HG03565 (cell line): ENCODE measurements around the gene MPDU1.
"Not testable (repeated sequence)": the region's sequence is repeated elsewhere in the genome, so short reads cannot be mapped to it uniquely, and the experiment has no call there.

Experiments used
- ATAC-seq: cut with Tn5 transposase; IDR thresholded peaks from one replicate; pipeline ENCODE4 v1.9.1; 2021; ENCODE audit warnings: mild to moderate bottlenecking, moderate library complexity; ENCODE audit not compliant: unreplicated experiment

MPDU1 gene

GRCh38 chr17:7579834-7580603, 3.6 kb upstream of the MPDU1 start:
- no peak for ATAC-seq

GRCh38 chr17:7580604-7581575, 2.8 kb upstream of the MPDU1 start:
- no peak for ATAC-seq

GRCh38 chr17:7582396-7583252, 1.0 kb upstream of the MPDU1 start:
- no peak for ATAC-seq

GRCh38 chr17:7586673-7587419, 3.2 kb downstream of the MPDU1 start:
- ATAC-seq: no peak

GRCh38 chr17:7587420-7588151, 3.9 kb downstream of the MPDU1 start:
- ATAC-seq: no peak

- ATAC-seq: no peak
Measured at GRCh38 chr17:7588553-7589203, 5.0 kb downstream of the MPDU1 start.

GRCh38 chr17:7589204-7589868, 5.7 kb downstream of the MPDU1 start:
- ATAC-seq: no peak

GRCh38 chr17:7589891-7590691, 6.4 kb downstream of the MPDU1 start, which contains the start of gene SOX15:
Gene SOX15, minus strand, starts transcription at chr17:7590094. Its CDS starts 418 bp downstream, at chr17:7589676.
- ATAC-seq: no peak

GRCh38 chr17:7590743-7591142, 7.1 kb downstream of the MPDU1 start:
- ATAC-seq: no peak

- no peak for ATAC-seq
Measured at GRCh38 chr17:7591596-7591995, 7.9 kb downstream of the MPDU1 start.

GRCh38 chr17:7592422-7593021, 8.9 kb downstream of the MPDU1 start:
- no peak for ATAC-seq

- ATAC-seq: no peak
Measured at GRCh38 chr17:7593296-7593695, 9.6 kb downstream of the MPDU1 start.

GRCh38 chr17:7597561-7597960, 13.9 kb downstream of the MPDU1 start:
- ATAC-seq: not testable (repeated sequence)

- ATAC-seq: no peak
Measured at GRCh38 chr17:7606280-7606679, 22.6 kb downstream of the MPDU1 start.

- ATAC-seq: no peak
Measured at GRCh38 chr17:7610641-7611040, 27.0 kb downstream of the MPDU1 start.

- no peak for ATAC-seq
Measured at GRCh38 chr17:7611635-7612293, 28.1 kb downstream of the MPDU1 start.

GRCh38 chr17:7612294-7612640, 28.6 kb downstream of the MPDU1 start:
- no peak for ATAC-seq
